ENCODE data around the gene SPC24. TPM values are rescaled to one million over a fixed set of nuclear protein-coding genes. Genes with fewer than 3 reads are reported as not detected.

The SPC24 gene
- polyA plus RNA-seq, 1 of the 3 experiments (the other 2 are of a cell fraction) = 18.9 TPM

DNA sequence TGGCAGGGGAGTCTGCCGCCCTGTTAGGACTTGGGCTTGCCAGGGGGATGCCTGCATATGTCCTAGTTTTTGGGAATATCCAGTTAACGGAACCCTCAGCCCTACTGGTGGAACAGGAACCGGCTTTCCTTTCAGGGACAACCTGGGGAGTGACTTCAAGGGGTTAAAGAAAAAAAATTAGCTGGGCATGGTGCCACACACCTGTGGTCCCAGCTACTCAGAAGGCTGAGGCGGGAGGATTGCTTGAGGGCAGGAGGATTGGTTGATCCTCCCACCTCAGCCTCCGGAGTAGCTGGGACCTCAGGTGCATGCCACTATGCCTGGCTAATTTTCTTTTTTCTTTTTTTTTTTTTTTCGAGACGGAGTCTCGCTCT, 43.8 kb downstream of the SPC24 start:
- no peaks in the 10 kb centered on the region for H4K20me1 ChIP-seq (ENCODE audit: insufficient read depth)
- H2AFZ ChIP-seq (ENCODE audit: low read depth) = no peak overlapping the region
- H3K36me3 ChIP-seq (replicated peaks in 1 of 2; ENCODE audit: control insufficient read depth in 1 of 2, insufficient read depth in 2 of 2, low read length in 1 of 2) = peaks cover 26 to 31% of the 10 kb centered on the region in 2 experiments
- no peak overlapping the region for H3K4me3 ChIP-seq (ENCODE audit: low read depth in 2 of 2, low read length in 1 of 2)
- no peak for DNase-seq
- 83% methylated on average over 8 of the region's 8 CpGs for WGBS (ENCODE audit: low lambda C conversion rate)
- H3K9ac ChIP-seq = no peak overlapping the region
- no peak overlapping the region for H3K4me2 ChIP-seq
- H3K27me3 ChIP-seq (ENCODE audit: insufficient read depth) = no peaks in the 10 kb centered on the region
- no peak for TF ChIP-seq JUND (IDR thresholded peaks at IDR 0.05)
- TF ChIP-seq EZH2phosphoT487 (IDR thresholded peaks at IDR 0.05; ENCODE audit: borderline replicate concordance, low read depth) = no peak
- no peak for TF ChIP-seq SMC3 (IDR thresholded peaks at IDR 0.05; ENCODE audit: low read depth, low read length)
- TF ChIP-seq, protein P1, sequence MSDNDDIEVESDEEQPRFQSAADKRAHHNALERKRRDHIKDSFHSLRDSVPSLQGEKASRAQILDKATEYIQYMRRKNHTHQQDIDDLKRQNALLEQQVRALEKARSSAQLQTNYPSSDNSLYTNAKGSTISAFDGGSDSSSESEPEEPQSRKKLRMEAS (IDR thresholded peaks at IDR 0.05; ENCODE audit: low read depth) = no peak
- no peak for TF ChIP-seq CHD2 (IDR thresholded peaks at IDR 0.05; ENCODE audit: low read length, partially characterized antibody)
- no peak for TF ChIP-seq ELF1 (IDR thresholded peaks at IDR 0.05)
- TF ChIP-seq, protein P2, sequence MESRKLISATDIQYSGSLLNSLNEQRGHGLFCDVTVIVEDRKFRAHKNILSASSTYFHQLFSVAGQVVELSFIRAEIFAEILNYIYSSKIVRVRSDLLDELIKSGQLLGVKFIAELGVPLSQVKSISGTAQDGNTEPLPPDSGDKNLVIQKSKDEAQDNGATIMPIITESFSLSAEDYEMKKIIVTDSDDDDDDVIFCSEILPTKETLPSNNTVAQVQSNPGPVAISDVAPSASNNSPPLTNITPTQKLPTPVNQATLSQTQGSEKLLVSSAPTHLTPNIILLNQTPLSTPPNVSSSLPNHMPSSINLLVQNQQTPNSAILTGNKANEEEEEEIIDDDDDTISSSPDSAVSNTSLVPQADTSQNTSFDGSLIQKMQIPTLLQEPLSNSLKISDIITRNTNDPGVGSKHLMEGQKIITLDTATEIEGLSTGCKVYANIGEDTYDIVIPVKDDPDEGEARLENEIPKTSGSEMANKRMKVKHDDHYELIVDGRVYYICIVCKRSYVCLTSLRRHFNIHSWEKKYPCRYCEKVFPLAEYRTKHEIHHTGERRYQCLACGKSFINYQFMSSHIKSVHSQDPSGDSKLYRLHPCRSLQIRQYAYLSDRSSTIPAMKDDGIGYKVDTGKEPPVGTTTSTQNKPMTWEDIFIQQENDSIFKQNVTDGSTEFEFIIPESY (IDR thresholded peaks at IDR 0.05; ENCODE audit: borderline replicate concordance, low read depth) = no peak
- no peak for TF ChIP-seq GATA2 (CRISPR knock-in tag; IDR thresholded peaks at IDR 0.05)
- POLR2A ChIA-PET = no interaction called here
- no peaks in the 10 kb centered on the region for H3K9me3 ChIP-seq
- H3K9me2 ChIP-seq = no peaks in the 10 kb centered on the region
- no peaks in the 10 kb centered on the region; a peak in 1 of 4 replicates for H3K4me1 ChIP-seq (ENCODE audit: control insufficient read depth in 1 of 2, insufficient read depth in 2 of 2, low read depth in 1 of 2, low read length in 1 of 2)
- CTCF ChIA-PET = interaction anchor here (0.9 to 1.7 kb wide), 2 partner anchors 14 to 19 kb away, joined by 3 to 9 read pairs; no protein-coding TSS in a partner anchor
- H3K27ac ChIP-seq (ENCODE audit: low read depth in 2 of 2, low read length in 1 of 2) = no peak overlapping the region
- H3F3A ChIP-seq (replicated peaks; ENCODE audit: insufficient read depth) = no peaks in the 10 kb centered on the region
- H3K79me2 ChIP-seq (ENCODE audit: insufficient read depth) = no peaks in the 10 kb centered on the region

DNA sequence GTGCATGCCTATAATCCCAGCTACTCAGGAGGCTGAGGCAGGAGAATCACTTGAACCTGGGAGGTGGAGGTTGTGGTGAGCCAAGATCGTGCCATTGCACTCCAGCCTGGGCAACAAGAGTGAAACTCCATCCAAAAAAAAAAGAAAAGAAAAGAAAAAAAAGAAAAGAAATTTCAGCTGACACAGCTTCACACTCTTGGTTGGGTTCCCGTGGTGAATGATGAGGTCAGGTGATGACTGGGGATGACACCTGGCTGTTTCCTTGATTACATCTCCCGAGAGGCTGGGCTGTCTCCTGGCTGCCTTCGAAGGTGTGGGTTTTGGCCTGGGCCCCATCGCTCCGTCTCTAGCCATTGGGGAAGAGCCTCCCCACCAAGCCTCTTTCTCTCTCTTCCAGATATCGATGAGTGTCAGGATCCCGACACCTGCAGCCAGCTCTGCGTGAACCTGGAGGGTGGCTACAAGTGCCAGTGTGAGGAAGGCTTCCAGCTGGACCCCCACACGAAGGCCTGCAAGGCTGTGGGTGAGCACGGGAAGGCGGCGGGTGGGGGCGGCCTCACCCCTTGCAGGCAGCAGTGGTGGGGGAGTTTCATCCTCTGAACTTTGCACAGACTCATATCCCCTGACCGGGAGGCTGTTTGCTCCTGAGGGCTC, 44.3 kb downstream of the SPC24 start:
- DNase-seq = no peak
- no peaks in the 10 kb centered on the region for H4K20me1 ChIP-seq (ENCODE audit: insufficient read depth)

More for the DNA sequence above, 44.3 kb downstream of the SPC24 start:
- Histone ChIP-seq H3K27ac (ENCODE audit: low read depth in 2 of 2, low read length in 1 of 2) (no peak overlapping the region), H3K9me2 (no peaks in the 10 kb centered on the region), H2AFZ (ENCODE audit: low read depth) (no peak overlapping the region), H3K4me1 (ENCODE audit: control insufficient read depth in 1 of 2, insufficient read depth in 2 of 2, low read depth in 1 of 2, low read length in 1 of 2) (peaks cover 0 to under 1% of the 10 kb centered on the region in 2 experiments; a peak in 1 of 4 replicates), H3K27me3 (ENCODE audit: insufficient read depth) (no peaks in the 10 kb centered on the region), H3K36me3 (replicated peaks in 1 of 2; ENCODE audit: control insufficient read depth in 1 of 2, insufficient read depth in 2 of 2, low read length in 1 of 2) (peaks cover 27 to 30% of the 10 kb centered on the region in 2 experiments), H3K79me2 (ENCODE audit: insufficient read depth) (no peaks in the 10 kb centered on the region), H3K4me3 (ENCODE audit: low read depth in 2 of 2, low read length in 1 of 2) (no peak overlapping the region), H3K9me3 (no peaks in the 10 kb centered on the region), H3F3A (replicated peaks; ENCODE audit: insufficient read depth) (no peaks in the 10 kb centered on the region), H3K4me2 (no peak overlapping the region), H3K9ac (no peak overlapping the region)
- ChIA-PET POLR2A (no interaction called here), CTCF (interaction anchor here (0.9 to 3.6 kb wide), 3 partner anchors 15 to 19 kb away, joined by 3 to 18 read pairs (median 9); no protein-coding TSS in a partner anchor)
- WGBS (ENCODE audit: low lambda C conversion rate) = 88% methylated on average over 11 of the region's 15 CpGs
- TF ChIP-seq NFIC (IDR thresholded peaks at IDR 0.05; ENCODE audit: borderline replicate concordance) = no peak
- no peak for TF ChIP-seq EZH2phosphoT487 (IDR thresholded peaks at IDR 0.05; ENCODE audit: borderline replicate concordance, low read depth)
- no peak for TF ChIP-seq POLR2AphosphoS5 (IDR thresholded peaks at IDR 0.05; ENCODE audit: low read depth, low read length)
- TF ChIP-seq TEAD4 (IDR thresholded peaks at IDR 0.05; ENCODE audit: borderline replicate concordance, insufficient read depth) = no peak
- TF ChIP-seq TAF1 (IDR thresholded peaks at IDR 0.05; ENCODE audit: borderline replicate concordance, low read depth, low read length) = no peak
- no peak for TF ChIP-seq MEF2A (IDR thresholded peaks at IDR 0.05; ENCODE audit: borderline replicate concordance, low read depth)
- TF ChIP-seq, protein P2 (IDR thresholded peaks at IDR 0.05; ENCODE audit: borderline replicate concordance, low read depth) = no peak
- no peak for TF ChIP-seq RCOR1 (IDR thresholded peaks at IDR 0.05; ENCODE audit: low read length)
- TF ChIP-seq GABPA (IDR thresholded peaks at IDR 0.05; ENCODE audit: low read depth) = no peak
- TF ChIP-seq, protein P3, sequence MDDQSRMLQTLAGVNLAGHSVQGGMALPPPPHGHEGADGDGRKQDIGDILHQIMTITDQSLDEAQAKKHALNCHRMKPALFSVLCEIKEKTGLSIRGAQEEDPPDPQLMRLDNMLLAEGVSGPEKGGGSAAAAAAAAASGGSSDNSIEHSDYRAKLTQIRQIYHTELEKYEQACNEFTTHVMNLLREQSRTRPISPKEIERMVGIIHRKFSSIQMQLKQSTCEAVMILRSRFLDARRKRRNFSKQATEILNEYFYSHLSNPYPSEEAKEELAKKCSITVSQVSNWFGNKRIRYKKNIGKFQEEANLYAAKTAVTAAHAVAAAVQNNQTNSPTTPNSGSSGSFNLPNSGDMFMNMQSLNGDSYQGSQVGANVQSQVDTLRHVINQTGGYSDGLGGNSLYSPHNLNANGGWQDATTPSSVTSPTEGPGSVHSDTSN (IDR thresholded peaks at IDR 0.05) = no peak
- no peak for TF ChIP-seq RFX5 (IDR thresholded peaks at IDR 0.05; ENCODE audit: low read length)
- TF ChIP-seq MXI1 (IDR thresholded peaks at IDR 0.05; ENCODE audit: low read depth, low read length) = no peak
- TF ChIP-seq TCF12 (IDR thresholded peaks at IDR 0.05) = no peak
- TF ChIP-seq, protein P1 (IDR thresholded peaks at IDR 0.05; ENCODE audit: low read depth) = no peak
- TF ChIP-seq JUND (IDR thresholded peaks at IDR 0.05) = no peak
- TF ChIP-seq CHD2 (IDR thresholded peaks at IDR 0.05; ENCODE audit: low read length, partially characterized antibody) = no peak
- TF ChIP-seq EP300 (IDR thresholded peaks at IDR 0.05; ENCODE audit: borderline replicate concordance in 1 of 2, low read depth in 1 of 2, low read length in 1 of 2) = no peak
- no peak for TF ChIP-seq RXRA (IDR thresholded peaks at IDR 0.05; ENCODE audit: borderline replicate concordance, low read depth)
- TF ChIP-seq NRF1 (IDR thresholded peaks at IDR 0.05; ENCODE audit: low read depth, low read length) = no peak
